GM12873 (cell line): ENCODE measurements around the gene MRLN.
A peak's percentile ranks its signal among the peaks of the same experiment; 100 is the strongest.

Source experiments
- CTCF ChIP-seq: IDR thresholded peaks from 2 replicates; pipeline ENCODE4 v1.5.1; 2012; ENCODE audit warnings: low read depth, mild to moderate bottlenecking, moderate library complexity, low read length, control low read depth; ENCODE audit not compliant: insufficient read depth; ENCODE audit errors: missing control alignments

Gene MRLN

DNA sequence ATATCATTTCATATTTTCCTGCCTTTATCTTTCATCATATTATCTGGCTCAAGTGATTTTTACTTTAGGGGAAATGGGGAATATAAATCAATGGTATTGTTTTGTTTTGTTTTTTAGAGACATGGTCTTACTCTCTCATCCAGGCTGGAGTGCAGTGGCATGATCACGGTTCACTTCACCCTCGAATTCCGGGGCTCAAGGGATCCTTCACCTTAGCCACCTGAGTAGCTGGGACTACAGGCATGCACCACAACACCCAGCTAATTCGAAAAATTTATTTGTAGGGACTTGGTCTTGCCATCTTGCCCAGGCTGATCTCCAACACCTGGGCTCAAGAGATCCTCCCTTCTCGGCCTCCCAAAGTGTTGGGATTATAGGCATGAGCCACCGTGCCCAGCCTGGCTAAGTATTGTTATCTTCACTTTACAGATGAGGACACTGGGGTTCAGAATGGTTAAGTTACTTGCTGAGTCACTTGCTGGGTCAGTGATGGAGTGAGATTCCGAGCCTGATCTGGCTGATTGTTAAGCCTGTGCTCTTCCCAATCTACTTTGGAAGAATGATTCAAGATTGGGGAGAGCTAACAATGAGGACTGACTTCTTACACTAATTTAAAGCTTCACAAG, 39.9 kb downstream of the MRLN start:
- no peak for TF ChIP-seq CTCF

DNA sequence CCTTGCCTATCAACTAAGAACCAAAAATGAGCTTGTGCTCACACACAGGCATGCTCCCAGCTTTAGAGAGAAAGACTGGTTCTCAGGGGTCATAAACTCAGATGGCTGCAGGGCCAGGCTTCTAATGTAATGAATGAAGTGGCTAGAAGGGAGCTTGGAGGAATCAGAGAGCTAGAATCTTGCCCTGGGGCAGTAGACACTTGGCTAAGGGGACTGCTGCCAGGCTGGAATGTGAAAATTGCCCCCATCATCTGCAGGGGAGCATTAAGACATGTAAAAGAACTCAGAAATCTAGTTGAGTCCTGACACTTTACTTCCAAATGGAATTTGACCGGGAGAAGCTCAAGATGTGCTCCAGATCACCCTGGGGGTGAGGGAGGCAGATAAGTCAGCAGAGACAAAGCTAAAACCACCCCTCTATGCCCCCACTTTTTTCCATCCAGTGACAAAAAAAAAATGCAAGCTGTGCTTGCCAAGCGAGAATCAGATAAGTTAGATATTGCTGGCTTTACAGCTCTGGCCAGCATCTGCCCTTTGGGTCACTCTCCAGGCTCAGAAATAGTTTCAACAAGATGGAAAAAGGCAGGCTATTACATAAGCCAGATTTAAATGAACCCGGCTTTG, 41.3 kb downstream of the MRLN start:
- TF ChIP-seq CTCF = no peak

DNA sequence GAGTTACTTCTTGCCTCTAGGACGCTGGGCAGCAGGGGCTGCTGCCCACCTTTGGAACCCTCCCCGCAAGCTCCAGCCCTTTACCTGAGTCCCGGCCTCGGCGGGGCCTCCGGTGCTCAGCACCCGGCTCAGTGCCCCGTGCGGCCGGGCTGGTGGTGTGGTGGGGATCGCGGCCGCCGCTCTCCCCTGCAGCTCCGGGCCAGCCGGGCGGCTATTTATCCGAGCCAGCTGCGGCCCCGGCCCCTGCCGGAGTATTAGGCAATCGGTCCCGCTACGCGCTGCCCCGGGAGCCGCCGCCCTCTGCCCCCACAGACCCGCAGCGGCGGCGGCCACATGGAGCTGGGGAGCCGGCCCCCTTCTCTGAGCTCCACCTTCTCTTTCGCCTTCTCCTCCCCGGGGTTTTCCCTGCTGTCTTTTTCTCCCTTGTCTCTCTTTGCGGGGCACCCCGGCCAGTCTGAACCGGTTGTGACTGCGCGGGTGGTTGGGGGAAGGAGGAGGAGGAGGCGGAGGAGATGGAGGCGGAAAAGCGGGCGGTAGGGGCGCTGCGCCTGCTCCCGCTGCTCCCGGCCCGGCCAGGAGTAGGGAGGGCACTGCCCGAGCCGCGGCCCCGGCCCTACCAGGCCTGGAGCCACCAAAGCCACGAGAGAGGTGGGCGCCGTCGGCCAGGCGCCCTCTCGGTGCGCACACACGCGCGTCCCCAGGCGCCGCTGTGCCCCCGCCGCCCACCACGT, 43.7 kb downstream of the MRLN start, which contains the start of gene SLC16A9:
SLC16A9 (minus strand) TSS at position 456 of the 731 bp plus-strand sequence. CDS start 25,559 bp downstream, outside the sequence.
- peak; percentile 40 for TF ChIP-seq CTCF

DNA sequence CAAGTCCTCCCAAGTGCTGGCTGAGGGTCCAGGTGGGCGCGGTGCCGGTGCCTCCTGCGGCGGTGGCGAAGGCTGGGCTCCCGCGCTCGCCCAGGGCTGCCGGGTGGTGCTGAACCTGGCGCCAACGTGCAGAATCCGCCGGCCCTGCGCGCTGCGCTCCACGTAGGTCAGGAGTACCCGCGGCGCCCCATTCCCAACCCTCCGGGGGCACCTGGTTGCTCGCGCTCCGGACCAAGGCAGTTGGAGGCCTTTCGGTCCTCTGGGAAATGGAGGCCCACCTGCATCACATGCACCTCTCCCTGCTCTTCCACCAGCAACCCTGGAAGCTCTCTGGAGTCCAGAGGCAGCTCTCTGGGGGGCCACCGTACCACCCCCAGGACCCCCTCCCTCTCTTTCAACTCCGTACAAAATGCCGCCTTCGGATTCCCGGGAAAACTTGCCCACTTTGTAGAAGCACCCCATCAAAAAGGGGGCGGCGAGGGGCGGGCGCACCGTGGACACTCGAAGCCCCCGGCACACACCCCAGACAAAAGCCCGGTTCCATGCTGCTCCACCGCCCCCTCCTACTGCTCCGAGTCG, 44.4 kb downstream of the MRLN start:
- no peak for TF ChIP-seq CTCF

DNA sequence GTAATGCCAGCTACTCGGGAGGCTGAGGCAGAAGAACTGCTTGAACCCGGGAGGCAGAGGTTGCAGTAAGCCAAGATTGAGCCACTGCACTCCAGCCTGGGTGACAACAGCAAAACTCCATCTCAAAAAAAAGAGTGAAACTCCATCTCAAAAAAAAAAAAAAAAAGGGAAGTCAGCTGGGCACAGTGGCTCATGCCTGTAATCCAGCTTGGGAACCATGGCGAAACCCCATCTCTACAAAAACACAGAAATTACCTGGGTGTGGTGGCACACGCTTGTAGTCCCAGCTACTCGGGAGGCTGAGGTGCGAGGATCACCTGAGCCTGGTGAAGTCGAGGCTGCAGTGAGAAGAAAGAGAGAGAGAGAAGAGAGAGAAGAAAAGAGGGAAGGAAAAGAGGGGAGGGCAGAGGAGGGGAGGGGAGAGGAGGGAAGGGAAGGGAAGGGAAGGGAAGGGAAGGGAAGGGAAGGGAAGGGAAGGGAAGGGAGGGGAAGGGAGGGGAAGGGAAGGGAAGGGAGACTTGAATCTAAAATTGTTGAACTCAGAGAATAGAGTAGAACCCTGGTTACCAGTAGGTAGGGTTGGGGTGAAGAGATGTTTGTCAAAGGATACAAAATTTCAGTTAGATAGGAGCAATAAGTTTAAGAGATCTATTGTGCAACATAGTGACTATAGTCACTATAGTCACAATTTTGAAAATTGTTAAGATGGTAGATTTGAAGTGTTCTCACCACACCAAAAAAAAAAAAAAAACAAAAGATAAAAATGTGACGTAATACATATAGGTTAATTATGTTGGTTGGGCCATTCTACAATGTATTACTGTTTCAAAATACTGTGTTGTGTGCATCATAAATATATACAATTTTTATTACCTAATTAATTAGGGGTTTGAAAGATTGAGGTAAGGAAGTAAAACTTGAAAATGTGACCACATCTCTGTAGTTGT, 46.1 kb downstream of the MRLN start:
- no peak for TF ChIP-seq CTCF

DNA sequence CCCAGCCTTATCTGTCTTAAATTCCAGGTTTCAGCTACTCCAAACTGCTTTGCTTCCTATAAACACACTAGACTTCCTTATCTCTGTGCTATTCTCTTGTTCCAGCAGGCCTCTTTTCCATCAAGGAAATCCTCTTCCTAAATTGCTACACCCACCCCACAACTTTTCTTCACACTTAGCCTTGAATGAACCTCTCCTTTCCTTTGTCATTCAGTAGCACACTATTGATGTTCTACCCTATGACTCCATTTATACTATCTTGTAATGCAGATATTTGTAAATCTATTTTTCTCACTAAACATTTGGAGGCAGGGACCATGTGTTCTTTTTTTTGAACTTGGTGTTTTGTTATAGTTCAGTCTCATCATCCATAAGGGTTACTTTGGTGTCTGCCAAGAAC, 47.3 kb downstream of the MRLN start:
- no peak for TF ChIP-seq CTCF
